ENCODE data around the gene TMEM179B. TPM values are rescaled to one million over a fixed set of nuclear protein-coding genes. Genes with fewer than 3 reads are reported as not detected.
A peak's percentile ranks its signal among the peaks of the same experiment; 100 is the strongest.

The TMEM179B gene
- total and polyA plus RNA-seq, 2 of the 13 experiments (the other 11 are each of a cell fraction or from before 2014, with no cell fraction given): 24.8 to 25.7 TPM

- TF ChIP-seq HOXA3 (CRISPR knock-in tag; IDR thresholded peaks at IDR 0.05) (peak; percentile 38; the same call in 1 of the 2 replicates), ZNF747 (CRISPR knock-in tag; IDR thresholded peaks at IDR 0.05; ENCODE audit: borderline replicate concordance) (peak; percentile 76; the same call in 1 of the 2 replicates), KDM1A (CRISPR knock-in tag; IDR thresholded peaks at IDR 0.05) (peak; percentile 82; the same call in 1 of the 2 replicates), ZNF7 (CRISPR knock-in tag; IDR thresholded peaks at IDR 0.05) (no peak), SP2 (CRISPR knock-in tag; IDR thresholded peaks at IDR 0.05) (peak; percentile 69), ELF3 (CRISPR knock-in tag; IDR thresholded peaks at IDR 0.05) (no peak), ATF7 (IDR thresholded peaks at IDR 0.05) (no peak), ATF7 (CRISPR knock-in tag; IDR thresholded peaks at IDR 0.05) (peak; percentile 54; the same call in 1 of the 2 replicates), ZNF646 (CRISPR knock-in tag; IDR thresholded peaks at IDR 0.05) (0 out of 2 replicates have a peak, but pooled peaks have one; percentile 1), TRAFD1 (CRISPR knock-in tag; IDR thresholded peaks at IDR 0.05; ENCODE audit: borderline replicate concordance) (0 out of 2 replicates have a peak, but pooled peaks have one; percentile 27), ZFYVE20 (CRISPR knock-in tag; IDR thresholded peaks at IDR 0.05; ENCODE audit: borderline replicate concordance, low read depth) (no peak), MXI1 (IDR thresholded peaks at IDR 0.05; ENCODE audit: borderline replicate concordance, low read depth, low read length) (peak; percentile 73; the same call in 1 of the 3 replicates)
- TF ChIP-seq, protein P1, sequence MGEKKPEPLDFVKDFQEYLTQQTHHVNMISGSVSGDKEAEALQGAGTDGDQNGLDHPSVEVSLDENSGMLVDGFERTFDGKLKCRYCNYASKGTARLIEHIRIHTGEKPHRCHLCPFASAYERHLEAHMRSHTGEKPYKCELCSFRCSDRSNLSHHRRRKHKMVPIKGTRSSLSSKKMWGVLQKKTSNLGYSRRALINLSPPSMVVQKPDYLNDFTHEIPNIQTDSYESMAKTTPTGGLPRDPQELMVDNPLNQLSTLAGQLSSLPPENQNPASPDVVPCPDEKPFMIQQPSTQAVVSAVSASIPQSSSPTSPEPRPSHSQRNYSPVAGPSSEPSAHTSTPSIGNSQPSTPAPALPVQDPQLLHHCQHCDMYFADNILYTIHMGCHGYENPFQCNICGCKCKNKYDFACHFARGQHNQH (CRISPR knock-in tag; IDR thresholded peaks at IDR 0.05): peak; percentile 50
- TF ChIP-seq, protein P2, sequence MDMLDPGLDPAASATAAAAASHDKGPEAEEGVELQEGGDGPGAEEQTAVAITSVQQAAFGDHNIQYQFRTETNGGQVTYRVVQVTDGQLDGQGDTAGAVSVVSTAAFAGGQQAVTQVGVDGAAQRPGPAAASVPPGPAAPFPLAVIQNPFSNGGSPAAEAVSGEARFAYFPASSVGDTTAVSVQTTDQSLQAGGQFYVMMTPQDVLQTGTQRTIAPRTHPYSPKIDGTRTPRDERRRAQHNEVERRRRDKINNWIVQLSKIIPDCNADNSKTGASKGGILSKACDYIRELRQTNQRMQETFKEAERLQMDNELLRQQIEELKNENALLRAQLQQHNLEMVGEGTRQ (IDR thresholded peaks at IDR 0.05; ENCODE audit: low read depth, low read length): peak; percentile 95
- TF ChIP-seq, protein P2 (CRISPR knock-in tag; IDR thresholded peaks at IDR 0.05; ENCODE audit: borderline replicate concordance): peak; percentile 94; the same call in 1 of the 2 replicates
- TF ChIP-seq, protein P3, sequence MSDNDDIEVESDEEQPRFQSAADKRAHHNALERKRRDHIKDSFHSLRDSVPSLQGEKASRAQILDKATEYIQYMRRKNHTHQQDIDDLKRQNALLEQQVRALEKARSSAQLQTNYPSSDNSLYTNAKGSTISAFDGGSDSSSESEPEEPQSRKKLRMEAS (IDR thresholded peaks at IDR 0.05): peak; percentile 68
These were observed 15.8 kb upstream of the TMEM179B start, which contains the start of gene TAF6L (continued) for GRCh38 chr11:62771144-62772021.
